ENCODE results near the gene CBLN3. TPM values are rescaled to one million over a fixed set of nuclear protein-coding genes. Genes with fewer than 3 reads are reported as not detected.

The CBLN3 gene
- total and polyA plus RNA-seq, 4 donors = 1.3 to 10.2 (median 5.0) TPM

DNA sequence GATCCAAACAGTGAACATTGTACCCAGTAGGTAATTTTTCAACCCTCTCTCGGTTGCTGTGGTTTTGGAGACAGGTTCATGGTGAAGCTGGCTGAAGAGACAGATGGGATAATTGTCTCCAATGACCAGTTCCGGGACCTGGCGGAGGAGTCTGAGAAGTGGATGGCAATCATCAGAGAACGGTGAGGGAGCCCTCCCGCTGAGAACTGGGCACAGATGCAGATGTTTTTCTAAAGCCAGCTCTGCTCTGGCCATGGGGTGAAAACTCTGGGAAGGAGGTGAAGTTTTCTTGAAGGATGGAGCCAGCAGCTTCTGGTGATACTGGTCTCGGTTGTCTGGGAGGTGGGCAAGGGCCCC is 6.5 kb upstream of the CBLN3 start:
- ATAC-seq (ENCODE audit: low FRiP score) (no peak), DNase-seq (no peak)
- Histone ChIP-seq H3K27me3 (ENCODE audit: control insufficient read depth in 1 of 2, insufficient read depth in 2 of 2, low read length in 1 of 2) (no peaks in the 10 kb centered on the region), H3K27ac (ENCODE audit: low read depth in 1 of 2, low read length in 2 of 2) (no peak overlapping the region), H3K9me3 (ENCODE audit: control insufficient read depth, low read length) (no peaks in the 10 kb centered on the region), H3K4me1 (ENCODE audit: control insufficient read depth in 1 of 2, insufficient read depth in 2 of 2, low read length in 2 of 2) (no peaks in the 10 kb centered on the region), H3K36me3 (ENCODE audit: control insufficient read depth in 1 of 2, insufficient read depth in 2 of 2, low read length in 1 of 2) (peaks cover 0 to 11% of the 10 kb centered on the region in 2 donors), H3K4me3 (ENCODE audit: low read length in 2 of 2) (no peak overlapping the region)
- WGBS, 2 donors = 59 to 61% methylated on average over 6 of the region's 6 CpGs
- intact Hi-C loops (cut with DNase I) = loop anchor here (2.0 to 10.0 kb wide), 2 partner anchors 103 to 321 kb away; partner anchors contain the start of genes DCAF11 (in 1 of the 2) and NRL (in 1 of the 2)

DNA sequence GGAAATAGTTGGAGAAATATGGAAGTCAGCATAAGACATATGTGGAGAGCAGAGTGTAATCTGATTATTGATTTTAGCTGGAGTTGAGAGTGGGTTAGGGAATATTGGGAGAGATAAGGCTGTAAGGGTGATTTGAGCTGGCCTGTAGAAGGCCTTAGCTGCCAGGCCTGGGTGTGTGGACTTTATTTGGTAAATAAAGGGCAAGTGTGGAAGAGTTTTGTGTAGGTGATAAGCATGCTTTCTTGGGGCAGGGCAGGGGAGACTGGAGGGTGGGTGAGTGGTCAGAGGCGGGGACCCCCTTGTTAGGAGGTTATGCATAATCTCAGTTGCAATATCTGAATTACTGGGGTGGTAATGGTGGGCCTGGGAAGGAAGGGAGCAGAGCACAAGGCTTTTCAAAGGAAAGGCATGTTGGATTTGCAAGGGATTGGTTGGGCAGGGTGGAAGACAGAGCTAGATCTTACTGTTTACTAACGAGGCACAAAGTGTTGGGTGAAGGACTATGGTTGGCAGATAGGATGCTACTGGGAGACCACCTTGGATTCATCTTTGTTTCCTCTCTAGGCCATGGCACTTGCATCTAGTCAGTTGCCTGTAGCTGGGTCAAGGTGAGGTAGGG is 5.8 kb upstream of the CBLN3 start:
- DNase-seq (no peak), ATAC-seq (ENCODE audit: low FRiP score) (no peak)
- Histone ChIP-seq H3K4me1 (ENCODE audit: control insufficient read depth in 1 of 2, insufficient read depth in 2 of 2, low read length in 2 of 2) (no peaks in the 10 kb centered on the region), H3K36me3 (ENCODE audit: control insufficient read depth in 1 of 2, insufficient read depth in 2 of 2, low read length in 1 of 2) (peaks cover 0 to 9% of the 10 kb centered on the region in 2 donors), H3K27ac (ENCODE audit: low read depth in 1 of 2, low read length in 2 of 2) (no peak overlapping the region), H3K27me3 (ENCODE audit: control insufficient read depth in 1 of 2, insufficient read depth in 2 of 2, low read length in 1 of 2) (no peaks in the 10 kb centered on the region), H3K9me3 (ENCODE audit: control insufficient read depth, low read length) (no peaks in the 10 kb centered on the region), H3K4me3 (ENCODE audit: low read length in 2 of 2) (no peak overlapping the region)
- WGBS, 2 donors = 74 to 87% methylated on average over 2 of the region's 2 CpGs
- intact Hi-C loops (cut with DNase I) = loop anchor here in 1 of 2 donors (10.0 kb wide), 1 partner anchor 320 kb away; the partner anchor contains the start of genes DCAF11 and NRL

DNA sequence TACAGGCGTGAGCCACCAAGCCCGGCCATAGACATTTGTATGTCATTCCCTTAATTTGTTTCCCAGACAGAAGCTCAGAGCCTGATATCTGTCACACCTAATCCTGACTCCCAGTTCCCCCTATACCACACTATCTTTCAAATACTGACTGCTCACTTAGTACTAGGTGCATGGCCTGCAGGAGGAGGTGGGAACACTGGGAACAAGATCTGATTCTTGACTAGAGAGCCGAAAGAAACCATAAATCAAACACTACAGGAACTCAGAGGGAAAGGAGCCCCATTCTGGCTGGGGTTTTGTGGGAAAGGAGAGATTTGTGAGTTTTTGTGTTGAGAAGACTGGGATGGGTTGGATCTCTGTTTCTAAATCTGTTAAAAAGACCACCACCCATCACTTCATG is 5.2 kb upstream of the CBLN3 start:
- Histone ChIP-seq H3K27ac (ENCODE audit: low read depth in 1 of 2, low read length in 2 of 2) (no peak overlapping the region), H3K4me3 (ENCODE audit: low read length in 2 of 2) (no peak overlapping the region), H3K27me3 (ENCODE audit: control insufficient read depth in 1 of 2, insufficient read depth in 2 of 2, low read length in 1 of 2) (no peaks in the 10 kb centered on the region), H3K4me1 (ENCODE audit: control insufficient read depth in 1 of 2, insufficient read depth in 2 of 2, low read length in 2 of 2) (no peaks in the 10 kb centered on the region), H3K9me3 (ENCODE audit: control insufficient read depth, low read length) (no peaks in the 10 kb centered on the region), H3K36me3 (ENCODE audit: control insufficient read depth in 1 of 2, insufficient read depth in 2 of 2, low read length in 1 of 2) (peaks cover 0 to 7% of the 10 kb centered on the region in 2 donors)
- no peak for DNase-seq
- ATAC-seq (ENCODE audit: low FRiP score) = no peak
- WGBS, 2 donors = 65 to 68% methylated on average over 3 of the region's 3 CpGs
- intact Hi-C loops (cut with DNase I) = loop anchor here in 1 of 2 donors (5.0 to 10.0 kb wide), 2 partner anchors 197 to 320 kb away; partner anchors contain the start of genes DCAF11 and NRL

- Histone ChIP-seq H3K27ac (ENCODE audit: low read depth in 1 of 2, low read length in 2 of 2) (no peak overlapping the region), H3K4me3 (ENCODE audit: low read length in 2 of 2) (no peak overlapping the region), H3K27me3 (ENCODE audit: control insufficient read depth in 1 of 2, insufficient read depth in 2 of 2, low read length in 1 of 2) (no peaks in the 10 kb centered on the region), H3K9me3 (ENCODE audit: control insufficient read depth, low read length) (no peaks in the 10 kb centered on the region), H3K4me1 (ENCODE audit: control insufficient read depth in 1 of 2, insufficient read depth in 2 of 2, low read length in 2 of 2) (no peaks in the 10 kb centered on the region), H3K36me3 (ENCODE audit: control insufficient read depth in 1 of 2, insufficient read depth in 2 of 2, low read length in 1 of 2) (peaks cover 0 to 7% of the 10 kb centered on the region in 2 donors)
- ATAC-seq (ENCODE audit: low FRiP score) = no peak
- 49 to 50% methylated on average over 7 of the region's 7 CpGs for WGBS, 2 donors
- intact Hi-C loops (cut with DNase I) = loop anchor here in 1 of 2 donors (5.0 to 10.0 kb wide), 2 partner anchors 197 to 319 kb away; partner anchors contain the start of genes DCAF11 and NRL
- DNase-seq = no peak
Observed at GRCh38 chr14:24434036-24434435, 4.6 kb upstream of the CBLN3 start.

GRCh38 chr14:24432259-24433131 is 3.0 kb upstream of the CBLN3 start:
- no peaks in the 10 kb centered on the region for H3K4me1 ChIP-seq (ENCODE audit: control insufficient read depth in 1 of 2, insufficient read depth in 2 of 2, low read length in 2 of 2)
- H3K27me3 ChIP-seq (ENCODE audit: control insufficient read depth in 1 of 2, insufficient read depth in 2 of 2, low read length in 1 of 2) = no peaks in the 10 kb centered on the region
- 74 to 79% methylated on average over 24 of the region's 24 CpGs for WGBS, 2 donors
- H3K9me3 ChIP-seq (ENCODE audit: control insufficient read depth, low read length) = no peaks in the 10 kb centered on the region
- intact Hi-C loops (cut with DNase I) = loop anchor here in 1 of 2 donors (5.0 to 10.0 kb wide), 2 partner anchors 195 to 318 kb away; partner anchors contain the start of genes DCAF11 and NRL
- H3K4me3 ChIP-seq (ENCODE audit: low read length in 2 of 2) = no peak overlapping the region
- ATAC-seq (ENCODE audit: low FRiP score) = no peak
- peaks cover 0 to 6% of the 10 kb centered on the region in 2 donors for H3K36me3 ChIP-seq (ENCODE audit: control insufficient read depth in 1 of 2, insufficient read depth in 2 of 2, low read length in 1 of 2)
- peak in 1 of 2 donors; percentile 57 for DNase-seq
- no peak overlapping the region for H3K27ac ChIP-seq (ENCODE audit: low read depth in 1 of 2, low read length in 2 of 2)

DNA sequence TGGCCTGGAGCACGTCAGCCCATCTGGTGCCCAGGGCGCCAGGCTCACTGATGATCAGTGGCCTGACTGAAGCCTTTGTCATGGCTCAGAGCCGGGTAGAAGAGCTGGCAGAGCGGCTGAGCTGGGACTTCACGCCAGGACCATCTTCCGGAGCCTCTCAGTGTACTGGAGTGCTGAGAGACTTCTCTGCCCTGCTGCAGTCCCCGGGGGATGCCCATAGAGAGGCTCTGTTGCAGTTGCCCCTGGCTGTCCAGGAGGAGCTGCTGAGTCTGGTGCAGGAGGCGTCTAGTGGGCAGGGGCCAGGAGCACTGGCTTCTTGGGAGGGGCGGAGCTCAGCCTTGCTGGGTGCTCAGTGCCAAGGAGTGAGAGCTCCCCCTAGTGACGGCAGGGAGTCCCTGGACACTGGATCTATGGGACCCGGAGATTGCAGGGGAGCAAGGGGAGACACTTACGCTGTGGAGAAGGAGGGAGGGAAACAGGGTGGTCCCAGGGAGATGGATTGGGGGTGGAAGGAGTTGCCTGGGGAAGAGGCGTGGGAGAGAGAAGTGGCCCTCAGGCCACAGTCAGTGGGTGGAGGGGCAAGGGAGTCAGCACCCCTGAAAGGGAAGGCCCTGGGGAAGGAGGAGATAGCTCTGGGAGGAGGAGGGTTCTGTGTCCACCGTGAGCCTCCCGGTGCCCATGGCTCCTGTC is 2.2 kb upstream of the CBLN3 start:
- intact Hi-C loops (cut with DNase I) = loop anchor here in 1 of 2 donors (2.0 to 10.0 kb wide), 3 partner anchors 67 to 317 kb away; partner anchors contain the start of genes DCAF11 and NRL
- 36 to 38% methylated on average over 15 of the region's 15 CpGs for WGBS, 2 donors
- H3K4me3 ChIP-seq (ENCODE audit: low read length in 2 of 2) = no peak overlapping the region
- ATAC-seq (ENCODE audit: low FRiP score) (peak; percentile 85), DNase-seq (peak; percentile 95 to 96)
- peaks cover 0 to 2% of the 10 kb centered on the region in 2 donors for H3K36me3 ChIP-seq (ENCODE audit: control insufficient read depth in 1 of 2, insufficient read depth in 2 of 2, low read length in 1 of 2)
- no peak overlapping the region for H3K27ac ChIP-seq (ENCODE audit: low read depth in 1 of 2, low read length in 2 of 2)
- no peaks in the 10 kb centered on the region for H3K9me3 ChIP-seq (ENCODE audit: control insufficient read depth, low read length)
- no peaks in the 10 kb centered on the region for H3K4me1 ChIP-seq (ENCODE audit: control insufficient read depth in 1 of 2, insufficient read depth in 2 of 2, low read length in 2 of 2)
- no peaks in the 10 kb centered on the region for H3K27me3 ChIP-seq (ENCODE audit: control insufficient read depth in 1 of 2, insufficient read depth in 2 of 2, low read length in 1 of 2)

GRCh38 chr14:24430682-24431568 is 1.5 kb upstream of the CBLN3 start:
- Histone ChIP-seq H3K4me3 (ENCODE audit: low read length in 2 of 2) (peak overlapping the region; percentile 60 to 66), H3K9me3 (ENCODE audit: control insufficient read depth, low read length) (no peaks in the 10 kb centered on the region), H3K4me1 (ENCODE audit: control insufficient read depth in 1 of 2, insufficient read depth in 2 of 2, low read length in 2 of 2) (no peaks in the 10 kb centered on the region), H3K27ac (ENCODE audit: low read depth in 1 of 2, low read length in 2 of 2) (peak overlapping the region; percentile 83 to 94), H3K36me3 (ENCODE audit: control insufficient read depth in 1 of 2, insufficient read depth in 2 of 2, low read length in 1 of 2) (no peaks in the 10 kb centered on the region), H3K27me3 (ENCODE audit: control insufficient read depth in 1 of 2, insufficient read depth in 2 of 2, low read length in 1 of 2) (no peaks in the 10 kb centered on the region)
- peak; percentile 73 for ATAC-seq (ENCODE audit: low FRiP score)
- intact Hi-C loops (cut with DNase I) = loop anchor here (1.0 to 10.0 kb wide), 4 partner anchors 65 to 316 kb away; partner anchors contain the start of genes DCAF11 (in 1 of the 2) and NRL (in 1 of the 2)
- 10 to 11% methylated on average over 15 to 19 of the region's 19 CpGs for WGBS, 2 donors
- DNase-seq = peak; percentile 60 to 80

Measured in aorta (tissue), 5 donors.